Measurements from ENCODE around the gene PANK2.

DNA sequence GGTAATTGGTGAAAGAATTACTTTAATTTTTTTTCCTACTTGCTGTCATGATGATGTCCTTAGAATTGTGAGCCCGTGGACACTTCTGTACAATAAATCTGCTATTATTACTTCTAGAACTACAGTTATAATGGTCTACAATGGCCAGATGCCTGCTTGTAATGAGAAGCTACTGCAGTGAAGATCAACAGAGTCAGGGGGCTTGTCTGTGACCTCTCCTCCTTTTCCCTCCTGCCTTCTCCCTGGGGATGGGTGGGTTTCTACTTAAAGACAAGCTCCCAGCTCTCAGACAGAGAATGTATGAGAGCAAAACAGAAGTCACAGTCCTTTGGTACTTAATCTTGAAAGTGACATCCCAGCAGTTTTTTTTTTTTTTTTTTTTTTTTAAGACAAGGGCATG, 13.2 kb upstream of the PANK2 start:
- TF ChIP-seq, protein P1, sequence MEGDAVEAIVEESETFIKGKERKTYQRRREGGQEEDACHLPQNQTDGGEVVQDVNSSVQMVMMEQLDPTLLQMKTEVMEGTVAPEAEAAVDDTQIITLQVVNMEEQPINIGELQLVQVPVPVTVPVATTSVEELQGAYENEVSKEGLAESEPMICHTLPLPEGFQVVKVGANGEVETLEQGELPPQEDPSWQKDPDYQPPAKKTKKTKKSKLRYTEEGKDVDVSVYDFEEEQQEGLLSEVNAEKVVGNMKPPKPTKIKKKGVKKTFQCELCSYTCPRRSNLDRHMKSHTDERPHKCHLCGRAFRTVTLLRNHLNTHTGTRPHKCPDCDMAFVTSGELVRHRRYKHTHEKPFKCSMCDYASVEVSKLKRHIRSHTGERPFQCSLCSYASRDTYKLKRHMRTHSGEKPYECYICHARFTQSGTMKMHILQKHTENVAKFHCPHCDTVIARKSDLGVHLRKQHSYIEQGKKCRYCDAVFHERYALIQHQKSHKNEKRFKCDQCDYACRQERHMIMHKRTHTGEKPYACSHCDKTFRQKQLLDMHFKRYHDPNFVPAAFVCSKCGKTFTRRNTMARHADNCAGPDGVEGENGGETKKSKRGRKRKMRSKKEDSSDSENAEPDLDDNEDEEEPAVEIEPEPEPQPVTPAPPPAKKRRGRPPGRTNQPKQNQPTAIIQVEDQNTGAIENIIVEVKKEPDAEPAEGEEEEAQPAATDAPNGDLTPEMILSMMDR (conservative IDR thresholded peaks at IDR 0.05 in 1 of 2, IDR thresholded peaks at IDR 0.05 in 1 of 2; ENCODE audit: low read depth in 1 of 2, low read length in 2 of 2), result no peak
- no peak for TF ChIP-seq EZH2 (IDR thresholded peaks at IDR 0.05; ENCODE audit: low read length, missing control alignments)
